ENCODE measurements around the gene RAB37.

GRCh38 chr17:74731347-74731605 is 5.8 kb upstream of the RAB37 start:
- no peak for TF ChIP-seq CTCF (IDR thresholded peaks at IDR 0.05; ENCODE audit: low read depth, low read length)
- no peak for TF ChIP-seq POLR2A (IDR thresholded peaks at IDR 0.05; ENCODE audit: extremely low read depth, insufficient read length)

All from NB4 (cell line).